Measurements from ENCODE around the gene SLC30A2.

The SLC30A2 gene

DNA sequence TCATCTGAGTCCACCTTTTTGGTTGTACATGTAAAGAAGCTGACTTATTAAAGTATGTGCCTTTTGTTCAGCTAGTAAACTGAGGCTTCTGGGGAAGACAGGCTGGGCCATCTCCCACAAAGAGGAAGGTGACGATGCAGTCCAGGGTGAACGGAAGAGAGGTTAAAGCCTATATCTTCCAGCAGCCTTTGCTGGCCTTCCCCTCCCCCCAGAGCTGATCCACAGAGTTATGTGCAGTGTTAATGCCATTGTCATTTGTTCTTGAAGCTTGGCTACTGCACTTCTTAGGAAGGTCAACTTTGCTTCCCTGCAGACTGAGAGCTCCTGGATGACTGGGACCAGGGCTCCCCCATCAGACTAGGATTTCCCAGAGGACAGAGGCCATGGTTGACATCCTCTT lies 2.2 kb downstream of the SLC30A2 start:
- DNase-seq (ENCODE audit: insufficient read length, low spot score) (no peak), FAIRE-seq (no peak)

DNA sequence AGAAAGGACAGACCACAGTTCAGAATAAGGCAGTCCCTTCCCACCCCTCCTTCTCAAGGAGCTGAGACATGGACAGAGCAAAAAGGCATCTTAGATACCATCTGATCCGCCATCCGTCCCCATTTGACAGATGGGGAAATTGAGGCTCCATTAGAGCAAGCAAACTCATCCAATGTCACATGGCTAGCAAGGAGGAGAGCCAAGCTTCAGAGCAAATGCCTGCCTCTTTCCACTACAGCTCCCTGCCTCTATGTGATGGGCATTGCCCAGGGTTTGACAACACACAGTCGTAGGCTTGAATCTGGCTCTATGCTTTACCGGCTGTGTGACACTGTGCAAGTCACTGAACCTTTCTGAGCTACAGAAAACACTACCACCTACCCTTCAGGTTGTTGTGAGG lies 3.9 kb downstream of the SLC30A2 start:
- DNase-seq (ENCODE audit: insufficient read length, low spot score) (no peak), FAIRE-seq (no peak)

- FAIRE-seq (no peak), DNase-seq (ENCODE audit: insufficient read length, low spot score) (no peak)
These were observed 4.5 kb downstream of the SLC30A2 start for GRCh38 chr1:26041401-26041800.

DNA sequence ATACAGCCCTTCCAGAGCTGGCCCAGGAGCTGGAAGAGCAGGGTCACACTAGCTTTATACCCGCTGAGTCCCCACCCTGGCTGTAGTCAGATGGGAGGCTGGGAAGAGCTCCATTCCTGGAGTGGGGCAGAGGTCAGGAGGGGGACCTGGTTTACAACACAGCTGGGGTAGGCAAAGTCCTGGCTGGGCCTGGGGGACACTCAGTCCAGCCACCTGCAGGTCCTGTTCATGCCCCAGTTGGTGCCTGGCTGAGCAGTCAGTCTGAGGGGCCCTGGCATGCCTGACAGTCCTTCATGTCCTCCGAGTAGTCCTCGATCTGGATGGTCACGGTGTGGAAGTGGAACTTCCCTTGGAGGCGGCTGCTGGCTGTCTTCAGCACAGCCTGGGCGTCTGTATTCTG lies 7.0 kb downstream of the SLC30A2 start:
- DNase-seq (ENCODE audit: insufficient read length, low spot score) (no peak), FAIRE-seq (no peak)

GRCh38 chr1:26038477-26038876 lies 7.4 kb downstream of the SLC30A2 start:
- no peak for DNase-seq (ENCODE audit: insufficient read length, low spot score)

GRCh38 chr1:26037904-26038303 lies 8.0 kb downstream of the SLC30A2 start:
- FAIRE-seq, result no peak
- DNase-seq (ENCODE audit: insufficient read length, low spot score), result no peak

More at GRCh38 chr1:26038477-26038876, 7.4 kb downstream of the SLC30A2 start:
- FAIRE-seq, result no peak

DNA sequence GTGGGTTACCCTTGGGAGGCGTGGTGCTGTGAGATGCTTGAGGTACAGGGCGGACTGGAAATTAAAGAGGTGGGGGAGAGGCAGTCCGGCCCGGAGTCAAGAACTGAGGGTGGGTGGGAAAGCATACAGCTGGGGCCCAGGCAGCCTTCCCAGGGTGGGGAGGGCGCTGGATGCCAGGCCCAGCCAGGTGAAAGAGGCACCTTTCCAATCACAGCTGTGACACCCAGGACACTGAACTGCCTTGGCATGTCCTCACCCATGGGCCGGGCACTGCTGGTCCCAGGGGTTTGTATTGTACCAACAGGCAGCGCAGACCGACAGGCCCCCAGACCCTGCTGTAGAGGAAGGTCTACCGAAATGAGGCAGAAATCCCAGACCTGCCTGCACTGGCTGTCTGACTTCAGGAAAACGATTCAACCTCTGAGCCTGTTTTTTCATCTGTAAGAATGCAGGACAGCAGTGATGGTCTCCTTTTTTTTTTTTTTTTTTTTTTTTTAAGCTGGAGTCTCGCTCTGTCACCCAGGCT lies 9.1 kb downstream of the SLC30A2 start:
- FAIRE-seq, result no peak
- no peak for DNase-seq (ENCODE audit: insufficient read length, low spot score)

DNA sequence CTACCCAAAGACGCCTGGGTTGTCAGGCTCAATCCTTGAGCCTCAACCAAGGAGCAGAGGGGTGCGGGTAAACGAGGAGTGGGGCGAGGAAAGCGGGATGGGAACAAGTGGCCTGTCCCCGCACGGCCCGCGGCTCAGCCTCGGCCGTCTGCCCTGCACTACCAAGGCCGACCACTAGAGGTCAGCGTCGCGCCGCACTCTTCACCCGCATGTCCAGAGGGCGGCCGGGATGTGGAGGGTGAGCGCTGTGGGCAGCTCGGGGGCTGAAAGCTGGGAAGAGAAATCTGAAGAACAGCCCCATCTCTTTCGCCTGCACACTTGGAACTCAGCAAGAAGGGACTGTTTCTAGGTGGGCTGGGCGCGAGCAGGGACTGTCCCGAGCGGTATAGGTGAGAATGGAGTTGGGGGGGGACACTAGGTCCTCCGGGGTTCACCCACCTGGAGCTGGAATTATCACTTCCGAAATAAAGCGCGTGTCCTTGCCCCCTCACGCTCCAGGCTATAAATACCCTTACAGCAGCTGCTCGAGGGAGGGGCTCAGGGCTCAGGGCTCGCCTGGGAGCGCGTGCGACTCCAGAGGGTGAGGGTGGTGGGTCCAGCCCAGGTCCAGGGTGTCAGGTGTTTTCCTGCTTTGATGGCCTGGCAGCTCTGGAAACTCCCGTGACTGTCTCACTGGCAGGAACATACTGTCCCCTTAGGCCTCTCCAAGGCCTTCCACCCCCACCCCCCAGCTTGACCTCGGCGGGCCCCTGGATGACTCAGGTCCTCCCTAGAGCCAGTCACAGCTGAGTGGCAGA lies 9.8 kb downstream of the SLC30A2 start:
- FAIRE-seq (peak; percentile 88), DNase-seq (ENCODE audit: insufficient read length, low spot score) (peak; percentile 92)

DNA sequence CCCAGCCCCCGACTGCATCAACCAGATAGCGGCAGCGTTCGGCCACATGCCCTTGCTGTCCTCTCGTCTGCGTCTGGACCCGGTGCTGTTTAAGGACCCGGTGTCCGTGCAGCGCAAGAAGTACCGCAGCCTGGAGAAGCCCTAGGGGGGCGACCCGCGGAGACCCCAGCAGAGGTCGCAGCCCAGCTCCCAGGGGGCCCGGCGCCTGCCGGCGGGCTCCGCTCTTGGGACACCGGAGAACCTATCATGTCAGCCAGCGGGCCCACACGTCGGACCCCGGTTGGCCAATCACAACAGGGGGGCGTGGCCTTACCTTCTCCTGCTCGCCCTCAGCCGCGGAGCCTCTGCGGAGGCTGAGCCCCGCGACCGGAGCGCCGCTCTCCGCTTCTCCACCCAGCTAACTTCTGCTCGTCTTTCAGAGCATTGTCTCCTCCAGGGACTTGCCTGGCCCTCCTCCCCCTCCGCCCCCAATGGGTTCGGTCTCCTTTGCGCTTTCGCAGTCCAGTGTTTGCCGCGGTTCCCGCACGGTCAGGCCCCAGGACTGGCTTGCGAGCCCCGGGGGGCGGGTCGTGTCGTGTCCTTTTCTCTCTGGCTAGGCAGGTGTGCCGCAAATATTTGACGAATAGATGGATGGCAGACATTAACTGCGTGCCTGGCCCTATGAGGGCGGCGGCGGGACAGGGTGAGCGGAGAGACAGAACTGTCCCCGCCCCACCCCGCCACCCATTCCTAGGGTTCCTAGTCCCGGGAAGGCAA lies 10.5 kb downstream of the SLC30A2 start:
- peak; percentile 98 for DNase-seq (ENCODE audit: insufficient read length, low spot score)
- FAIRE-seq, result peak; percentile 94

- DNase-seq (ENCODE audit: insufficient read length, low spot score), result no peak
- no peak for FAIRE-seq
These were observed 11.3 kb downstream of the SLC30A2 start for GRCh38 chr1:26034504-26035202.

DNA sequence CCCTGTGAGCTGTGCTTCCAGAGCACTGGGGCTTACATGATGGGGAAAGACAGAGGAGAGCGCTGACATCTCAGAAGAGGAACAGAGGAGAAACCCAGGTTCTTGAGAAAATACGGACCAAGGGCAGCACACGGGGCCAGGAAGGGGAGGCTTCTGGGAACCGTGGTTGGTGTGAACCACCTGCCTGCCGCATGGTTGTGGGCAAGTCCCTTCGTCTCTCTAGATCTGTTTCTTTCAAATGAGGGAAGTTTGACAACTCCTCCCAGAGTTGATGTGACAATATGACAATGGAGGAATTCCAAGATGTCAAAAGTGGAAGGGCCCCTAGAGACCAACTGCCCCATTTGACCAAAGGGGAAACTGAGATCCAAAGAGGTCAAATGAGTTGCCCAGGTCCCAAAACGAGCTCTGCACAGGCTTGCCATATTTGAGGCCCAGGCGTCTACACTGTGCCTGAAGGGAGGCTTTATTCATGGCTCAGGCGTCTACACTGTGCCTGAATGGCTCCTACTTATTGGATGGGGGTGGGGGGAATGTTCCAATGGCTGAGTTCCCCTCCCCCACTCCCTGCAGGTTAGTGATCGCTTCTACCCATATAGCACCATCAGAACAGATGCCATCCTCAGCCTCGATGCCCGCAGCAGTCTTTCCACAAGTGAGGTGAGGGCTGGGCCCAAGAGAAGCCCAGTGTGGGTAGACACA lies 13.1 kb downstream of the SLC30A2 start:
- DNase-seq (ENCODE audit: insufficient read length, low spot score) (no peak), FAIRE-seq (no peak)

DNA sequence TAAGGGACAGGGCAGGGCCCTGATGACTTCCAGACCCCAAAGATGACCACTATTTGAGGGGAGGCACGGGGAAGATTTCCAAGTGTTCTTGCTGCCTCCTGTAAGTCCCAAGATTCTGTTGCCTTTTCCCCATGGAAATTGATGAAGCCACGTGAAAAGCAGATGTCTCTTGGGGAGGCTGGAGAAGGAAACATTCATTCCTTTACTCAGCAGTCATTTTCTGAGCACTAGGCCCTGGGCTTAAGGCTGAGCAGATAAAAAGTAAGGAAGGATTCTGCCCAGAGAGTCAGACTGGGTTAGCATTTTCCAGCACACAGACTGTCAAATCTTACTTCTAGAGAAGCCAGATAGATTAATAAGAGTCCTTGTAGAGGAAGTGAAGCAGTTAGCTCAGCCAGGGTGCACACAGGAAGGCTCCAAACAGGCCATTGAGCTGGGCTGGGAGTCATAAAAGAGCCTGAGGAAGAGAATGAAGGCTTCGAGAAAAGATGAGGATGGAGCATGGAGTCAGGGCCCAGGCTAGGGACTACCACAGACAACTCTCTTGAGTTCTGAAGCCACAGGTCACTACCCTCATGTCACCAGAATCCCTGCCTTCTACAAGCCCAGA lies 14.2 kb downstream of the SLC30A2 start:
- DNase-seq (ENCODE audit: insufficient read length, low spot score), result no peak
- FAIRE-seq, result no peak

DNA sequence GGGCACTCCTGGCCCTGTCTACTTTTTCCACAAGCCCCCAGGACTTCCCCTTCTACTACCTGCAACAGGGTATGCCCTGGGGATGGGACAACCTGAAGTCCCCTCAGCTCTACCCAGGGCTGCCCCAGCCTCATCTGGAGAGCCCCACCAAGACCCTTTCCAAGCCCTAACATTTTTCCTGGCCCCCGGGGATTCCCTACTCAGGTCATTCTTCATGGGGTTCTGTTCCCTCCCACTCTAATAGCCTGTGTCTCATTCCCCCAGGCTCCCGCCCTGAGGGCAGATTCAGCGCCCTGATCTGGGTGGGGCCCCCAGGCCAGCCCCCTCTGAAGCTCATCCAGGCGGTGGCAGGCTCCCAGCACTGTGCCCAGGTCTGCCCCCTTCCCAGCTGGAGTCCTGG lies 14.7 kb downstream of the SLC30A2 start:
- DNase-seq (ENCODE audit: insufficient read length, low spot score) (no peak), FAIRE-seq (no peak)

DNA sequence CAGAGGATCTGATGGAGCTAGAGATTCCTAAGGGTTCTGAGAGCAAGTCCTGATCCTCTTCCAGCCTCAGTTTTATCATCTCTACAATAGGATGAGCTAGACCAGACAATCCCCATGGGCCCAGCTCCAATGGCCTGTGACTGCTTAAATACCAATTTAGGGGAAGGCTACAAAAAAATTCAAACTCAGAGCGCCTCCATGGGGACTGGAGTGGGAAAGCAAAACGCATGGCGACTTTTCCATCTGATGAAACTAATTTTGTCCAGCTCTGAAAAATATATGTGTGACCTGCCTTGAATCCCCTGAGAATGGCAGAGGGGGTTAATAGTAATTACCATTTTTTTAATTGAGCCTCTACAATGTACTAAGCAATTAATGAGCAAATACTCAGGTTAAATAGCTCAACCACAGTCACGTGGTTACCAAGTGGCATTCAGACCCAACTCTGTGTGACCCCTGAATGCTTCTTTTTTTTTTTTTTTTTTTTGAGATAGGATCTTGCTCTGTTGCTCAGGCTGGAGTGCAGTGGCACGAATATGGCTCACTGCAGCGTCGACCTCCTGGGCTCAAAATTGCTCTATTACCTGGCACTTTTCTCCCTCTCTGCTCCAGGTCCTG lies 15.9 kb downstream of the SLC30A2 start:
- no peak for DNase-seq (ENCODE audit: insufficient read length, low spot score)
- FAIRE-seq, result no peak

DNA sequence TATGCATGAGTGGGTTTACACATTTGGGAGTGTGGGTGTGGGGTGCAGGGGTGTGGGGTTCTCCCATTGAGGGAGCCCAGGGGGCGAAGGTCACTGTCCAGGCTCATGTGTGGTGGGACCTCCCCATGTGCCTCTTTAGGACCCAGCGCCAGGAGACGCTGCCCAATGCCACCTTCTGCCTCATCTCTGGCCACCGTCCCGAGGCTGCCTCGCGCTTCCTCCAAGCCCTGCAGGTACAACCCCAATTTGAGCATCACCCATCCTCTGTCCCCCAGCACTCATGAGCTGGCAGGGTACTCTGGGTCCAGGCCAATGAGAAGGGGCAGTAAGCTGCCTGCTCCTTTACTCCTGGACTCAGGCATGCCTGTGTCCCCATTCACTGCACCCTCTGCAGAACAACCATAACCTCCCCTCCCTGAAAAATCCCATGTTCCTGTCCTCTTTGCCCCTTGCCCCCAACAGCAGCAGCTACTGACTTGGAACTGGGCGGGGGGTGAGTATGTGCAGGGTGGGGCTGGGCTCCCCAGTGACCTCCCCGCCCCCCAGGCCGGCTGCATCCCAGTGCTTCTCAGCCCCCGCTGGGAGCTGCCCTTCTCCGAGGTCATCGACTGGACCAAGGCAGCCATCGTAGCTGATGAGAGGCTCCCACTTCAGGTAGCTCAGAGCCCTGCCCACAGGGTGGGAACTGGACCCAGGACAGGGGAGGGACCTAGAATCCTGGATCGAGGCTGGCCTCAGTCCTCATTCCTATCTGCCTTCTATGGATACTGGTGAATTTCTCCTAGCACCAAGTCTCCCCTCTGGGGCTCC lies 16.7 kb downstream of the SLC30A2 start:
- no peak for DNase-seq (ENCODE audit: insufficient read length, low spot score)
- FAIRE-seq, result no peak

DNA sequence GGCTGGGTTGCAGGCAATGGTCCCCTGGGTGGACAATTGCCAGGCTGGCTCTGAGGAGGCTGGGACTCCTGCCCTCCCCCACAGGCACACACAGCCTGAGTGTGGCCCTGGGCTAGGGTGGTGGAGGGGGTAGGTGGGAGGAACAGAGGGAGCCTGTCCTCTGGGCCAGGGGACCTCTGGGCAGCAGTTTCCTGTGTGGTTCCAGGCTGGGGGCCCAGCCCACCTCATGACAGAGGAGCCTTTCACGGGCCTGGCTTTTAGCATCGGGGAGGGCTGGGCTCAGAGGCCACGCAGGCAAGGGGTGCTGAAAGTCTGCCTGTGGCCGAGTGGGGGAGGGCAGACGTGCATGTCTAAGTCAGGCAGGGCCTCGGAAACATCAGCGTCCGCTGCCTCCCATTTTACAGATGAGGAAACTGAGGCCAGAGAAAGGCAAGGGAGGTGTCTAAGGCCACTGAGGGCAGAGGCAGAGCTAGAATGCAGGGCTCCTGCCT lies 17.4 kb downstream of the SLC30A2 start:
- DNase-seq (ENCODE audit: insufficient read length, low spot score) (no peak), FAIRE-seq (no peak)

DNA sequence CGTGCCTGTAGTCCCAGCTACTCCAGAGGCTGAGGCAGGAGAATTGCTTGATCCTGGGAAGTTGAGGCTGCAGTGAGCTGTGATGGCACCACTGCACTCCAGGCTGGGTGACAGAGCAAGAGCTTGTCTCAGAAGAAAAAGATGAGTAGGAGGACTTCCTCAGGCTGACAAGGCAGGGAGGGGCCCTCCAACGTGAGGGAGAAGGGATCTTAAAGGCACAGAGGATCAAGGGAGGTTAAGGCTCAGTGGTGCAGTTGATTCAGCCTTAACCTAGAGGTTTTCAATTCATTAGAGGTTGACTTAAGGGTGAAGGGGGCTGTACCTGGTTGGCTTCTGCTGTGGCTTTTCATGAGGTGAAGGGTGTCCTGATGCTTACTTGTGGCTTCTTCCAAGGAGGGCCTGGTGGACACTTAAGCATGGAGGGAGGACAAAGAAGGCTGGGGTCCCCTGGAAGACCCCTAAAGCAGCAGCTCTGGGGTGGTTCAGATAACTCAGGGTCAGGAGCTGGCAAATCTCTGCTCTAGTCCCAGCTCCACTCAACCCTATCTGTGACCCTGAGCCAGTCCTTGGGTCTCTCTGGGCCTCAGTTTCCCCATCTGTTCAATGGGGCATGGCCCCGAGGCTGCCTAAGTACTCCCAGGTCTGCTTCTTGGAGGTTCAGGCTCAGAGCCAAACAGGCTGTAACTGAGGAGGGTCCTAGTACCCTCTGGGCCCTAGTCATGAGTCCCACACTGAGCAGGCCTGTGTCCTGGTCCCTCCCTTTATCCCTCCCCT lies 18.0 kb downstream of the SLC30A2 start:
- FAIRE-seq, result no peak
- DNase-seq (ENCODE audit: insufficient read length, low spot score), result no peak

DNA sequence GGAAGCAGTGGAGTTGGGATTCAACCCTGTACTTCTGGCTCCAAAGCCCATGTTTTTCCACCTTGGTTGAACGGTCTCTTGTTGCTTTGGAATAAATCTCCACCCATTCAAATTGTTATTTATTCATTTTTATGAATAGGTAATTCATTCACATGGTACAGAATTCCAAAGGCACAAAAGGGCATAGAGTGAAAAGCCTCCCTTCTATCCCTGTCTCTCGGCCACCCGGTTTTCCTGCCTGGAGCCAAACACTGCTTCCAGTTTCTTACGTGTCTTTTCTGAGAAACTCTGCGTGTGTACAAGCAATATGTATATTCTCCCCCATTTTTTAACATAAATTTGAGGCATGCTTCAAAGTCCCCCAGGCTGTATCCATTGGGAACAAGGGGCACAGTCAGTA lies 20.4 kb downstream of the SLC30A2 start:
- FAIRE-seq, result no peak
- DNase-seq (ENCODE audit: insufficient read length, low spot score), result no peak
